IMR-90 (cell line): Measurements from ENCODE around the gene PCA3. TPM values are rescaled to one million over a fixed set of nuclear protein-coding genes. Genes with fewer than 3 reads are reported as not detected.

Experiments used
- ATAC-seq: fragments of 200-7000 bp; cut with Tn5 transposase; 2 replicates; pipeline ENCODE4 v1.9.1; 2020; ENCODE audit warnings: low read depth, mild to moderate bottlenecking, moderate library complexity
- Bru-seq: library from RNA; stranded (reverse); fragments of 400-500 nt; gene quantifications from one replicate; lab custom pipeline; 2021; lab: Mats Ljungman, UMichigan
- BruChase-seq, 2 experiments: library from RNA; stranded (reverse); fragments of 400-500 nt; gene quantifications; one replicate each; lab custom pipeline; 2021; lab: Mats Ljungman, UMichigan
- BruUV-seq: library from RNA; stranded (reverse); fragments of 400-500 nt; replicated peaks from 2 replicates; lab custom pipeline; 2021; lab: Mats Ljungman, UMichigan
- CTCF ChIA-PET: fragments of 300-600 bp; formaldehyde crosslinking; extraction: SDS; loops from one replicate; lab custom pipeline; 2021; ENCODE audit warnings: antibody characterized with exemption; lab: Yijun Ruan, JAX
- POLR2A ChIA-PET: fragments of 300-600 bp; sonication (Branson Sonifier 250); formaldehyde crosslinking; loops from one replicate; lab custom pipeline; 2022; ENCODE audit warnings: antibody characterized with exemption; ENCODE audit not compliant: unreplicated experiment; lab: Charles Lee
- DNase-seq: peaks from one replicate; pipeline ENCODE4 v3.0.0; 2013
- H2AFZ ChIP-seq: replicated peaks from 2 replicates; pipeline ENCODE3; 2013; ENCODE audit warnings: low read length, mild to moderate bottlenecking; ENCODE audit not compliant: poor library complexity
- H2AK5ac ChIP-seq: 2 replicates; pipeline ENCODE4 v1.6.1; 2013; ENCODE audit warnings: low read depth, low read length, inconsistent platforms
- H2AK9ac ChIP-seq: replicated peaks from 2 replicates; pipeline ENCODE3; 2013; ENCODE audit warnings: mild to moderate bottlenecking, low read depth, low read length, moderate library complexity; ENCODE audit not compliant: poor library complexity
- H2BK120ac ChIP-seq: 2 replicates; pipeline ENCODE4 v1.6.1; 2013; ENCODE audit warnings: low read depth, low read length, inconsistent platforms
- H2BK15ac ChIP-seq: 3 replicates; pipeline ENCODE4 v1.6.1; 2013; ENCODE audit warnings: low read depth, low read length, inconsistent platforms
- H2BK20ac ChIP-seq: 2 replicates; pipeline ENCODE4 v1.6.1; 2013; ENCODE audit warnings: low read depth, mild to moderate bottlenecking, inconsistent platforms, low read length, moderate library complexity
- H2BK5ac ChIP-seq: 2 replicates; pipeline ENCODE4 v1.6.1; 2013; ENCODE audit warnings: mild to moderate bottlenecking, low read depth, low read length, inconsistent platforms; ENCODE audit not compliant: poor library complexity, severe bottlenecking
- H3K14ac ChIP-seq: replicated peaks from 2 replicates; pipeline ENCODE4 v1.6.1; 2013; ENCODE audit warnings: low read depth, low read length, inconsistent platforms
- H3K18ac ChIP-seq: 2 replicates; pipeline ENCODE4 v1.6.1; 2013; ENCODE audit warnings: low read depth, low read length, control low read depth
- H3K23ac ChIP-seq: 2 replicates; pipeline ENCODE4 v1.6.1; 2013; ENCODE audit warnings: low read depth, low read length, inconsistent platforms
- H3K27ac ChIP-seq: 2 replicates; pipeline ENCODE4 v1.5.1; 2013; ENCODE audit warnings: mild to moderate bottlenecking, control low read depth, low read length; ENCODE audit not compliant: insufficient read depth
- H3K27me3 ChIP-seq: 2 replicates; pipeline ENCODE4 v1.6.1; 2013; ENCODE audit warnings: low read length; ENCODE audit not compliant: control insufficient read depth, insufficient read depth
- H3K36me3 ChIP-seq: 2 replicates; pipeline ENCODE4 v1.6.1; 2013; ENCODE audit warnings: low read length, mixed read lengths; ENCODE audit not compliant: control insufficient read depth, insufficient read depth
- H3K4ac ChIP-seq: 2 replicates; pipeline ENCODE4 v1.6.1; 2013; ENCODE audit warnings: low read depth, low read length, inconsistent platforms
- H3K4me1 ChIP-seq: 2 replicates; pipeline ENCODE4 v1.6.1; 2013; ENCODE audit warnings: low read length, mixed read lengths; ENCODE audit not compliant: control insufficient read depth, insufficient read depth
- H3K4me2 ChIP-seq: 2 replicates; pipeline ENCODE4 v1.6.1; 2013; ENCODE audit warnings: low read depth, mild to moderate bottlenecking, control low read depth, low read length, moderate library complexity
- H3K4me3 ChIP-seq: 2 replicates; pipeline ENCODE4 v1.5.1; 2013; ENCODE audit warnings: low read depth, mild to moderate bottlenecking, control low read depth, low read length, moderate library complexity; ENCODE audit not compliant: insufficient read depth
- H3K56ac ChIP-seq: 2 replicates; pipeline ENCODE4 v1.6.1; 2013; ENCODE audit warnings: low read length, inconsistent platforms; ENCODE audit not compliant: insufficient read depth; ENCODE audit errors: extremely low read depth
- H3K79me1 ChIP-seq, 2 experiments: 2 replicates each; pipeline ENCODE4 v1.6.1; 2013; ENCODE audit warnings: low read length in 2 of 2, inconsistent platforms in 1 of 2, low read depth in 1 of 2
- H3K9ac ChIP-seq: 2 replicates; pipeline ENCODE4 v1.6.1; 2013; ENCODE audit warnings: low read depth, low read length, control low read depth
- H3K9me1 ChIP-seq: 2 replicates; pipeline ENCODE4 v1.6.1; 2013; ENCODE audit warnings: low read length, inconsistent platforms; ENCODE audit not compliant: insufficient read depth
- H3K9me3 ChIP-seq: 2 replicates; pipeline ENCODE4 v1.6.1; 2013; ENCODE audit warnings: low read length; ENCODE audit not compliant: control insufficient read depth, insufficient read depth
- H4K20me1 ChIP-seq: 2 replicates; pipeline ENCODE4 v1.6.1; 2013; ENCODE audit warnings: low read length, inconsistent platforms; ENCODE audit not compliant: insufficient read depth
- H4K5ac ChIP-seq: 2 replicates; pipeline ENCODE4 v1.6.1; 2013; ENCODE audit warnings: mild to moderate bottlenecking, low read depth, low read length, control low read depth
- H4K8ac ChIP-seq, 2 experiments: 2 replicates each; pipeline ENCODE4 v1.6.1; 2013; ENCODE audit warnings: low read depth in 2 of 2, low read length in 2 of 2, control low read depth in 1 of 2, inconsistent platforms in 1 of 2
- H4K91ac ChIP-seq: 2 replicates; pipeline ENCODE4 v1.6.1; 2013; ENCODE audit warnings: low read depth, low read length, inconsistent platforms; ENCODE audit not compliant: insufficient read depth
- BHLHE40 ChIP-seq: fragments of 150-350 bp; IDR thresholded peaks from 2 replicates; pipeline ENCODE4 v1.6.1; 2016; ENCODE audit warnings: mild to moderate bottlenecking, low read depth, low read length
- CEBPB ChIP-seq: IDR thresholded peaks from 2 replicates; pipeline ENCODE4 v1.6.1; 2012; ENCODE audit warnings: low read depth, low read length, improper control_type of control experiment
- CHD1 ChIP-seq: IDR thresholded peaks from 2 replicates; pipeline ENCODE4 v1.6.1; 2012; ENCODE audit warnings: low read depth, low read length, improper control_type of control experiment
- ELK1 ChIP-seq: fragments of 150-350 bp; IDR thresholded peaks from 2 replicates; pipeline ENCODE4 v1.6.1; 2016; ENCODE audit warnings: low read depth, mild to moderate bottlenecking, low read length, moderate library complexity, borderline replicate concordance
- MAFK ChIP-seq: IDR thresholded peaks from 2 replicates; pipeline ENCODE4 v1.6.1; 2012; ENCODE audit warnings: low read depth, low read length, improper control_type of control experiment
- MAZ ChIP-seq: IDR thresholded peaks from 2 replicates; pipeline ENCODE4 v1.6.1; 2012; ENCODE audit warnings: low read depth, mild to moderate bottlenecking, low read length, improper control_type of control experiment, moderate library complexity, borderline replicate concordance
- MXI1 ChIP-seq: IDR thresholded peaks from 2 replicates; pipeline ENCODE4 v1.6.1; 2012; ENCODE audit warnings: low read depth, mild to moderate bottlenecking, low read length, moderate library complexity, borderline replicate concordance
- NFE2L2 ChIP-seq: fragments of 150-350 bp; IDR thresholded peaks from 2 replicates; pipeline ENCODE4 v1.6.1; 2016; ENCODE audit warnings: low read depth, mild to moderate bottlenecking, low read length
- POLR2A ChIP-seq: IDR thresholded peaks from 2 replicates; pipeline ENCODE4 v1.6.1; 2012; ENCODE audit warnings: mild to moderate bottlenecking, low read depth, low read length
- RAD21 ChIP-seq: IDR thresholded peaks from 2 replicates; pipeline ENCODE4 v1.6.1; 2012; ENCODE audit warnings: low read length, improper control_type of control experiment
- WGBS, 2 experiments: methylation state at CpG; one replicate each; pipeline versions ENCODE4 v1.1.5 to v1.1.7; 2013; ENCODE audit warnings: missing lambda C conversion rate in 2 of 2; ENCODE audit not compliant: insufficient read length in 1 of 2; ENCODE audit errors: extremely low coverage in 2 of 2; 5-methylcytosine and 5-hydroxymethylcytosine counted together
- dilution Hi-C: fragments of 300-500 bp; cut with HindIII; formaldehyde crosslinking; loops from one replicate; pipeline ENCODE4 v1.14.3; 2018; ENCODE audit warnings: low sequenced_read_pairs; ENCODE audit not compliant: unreplicated experiment
- in situ Hi-C: fragments of 300-500 bp; cut with MboI; formaldehyde crosslinking; loops from 3 replicates; pipeline ENCODE4 v1.14.3; 2019; ENCODE audit warnings: low sequenced_read_pairs, inconsistent platforms, mixed read lengths
- intact Hi-C: fragments of 100-400 bp; cut with micrococcal nuclease; formaldehyde crosslinking; loops from 2 replicates; pipeline ENCODE4 v1.10.0; 2022
- long read RNA-seq: library from polyadenylated mRNA; unstranded; transcript quantifications from one replicate; pipeline ENCODE4 v2.0.0, GENCODE V29; 2021; ENCODE audit not compliant: unreplicated experiment
- polyA plus RNA-seq, 3 experiments: library from polyadenylated mRNA; depleted of rRNA; stranded (reverse); fragments of >200 nt; gene quantifications; 2 replicates each; pipeline ENCODE4 v1.2.3, GENCODE V29; 2012; ENCODE audit warnings: low replicate concordance in 1 of 3
- total RNA-seq: library from RNA; depleted of rRNA; stranded (reverse); fragments of >200 nt; gene quantifications from 2 replicates; pipeline ENCODE4 v1.2.3, GENCODE V29; 2012; rRNA removed
- TF ChIP-seq, protein P1 (sequence below): conservative IDR thresholded peaks from 2 replicates; pipeline ENCODE4 v1.5.1; 2012; ENCODE audit warnings: mild to moderate bottlenecking, low read depth, low read length, improper control_type of control experiment

The PCA3 gene
- not detected in 2 replicates for total RNA-seq
- polyA plus RNA-seq (2012; rRNA removed), result not detected in 2 replicates
- not detected in 2 replicates for polyA plus RNA-seq (2012; cell fraction: cytosol; rRNA removed)
- not detected in 2 replicates for polyA plus RNA-seq (2012; cell fraction: nucleus; rRNA removed; ENCODE audit: low replicate concordance)
- Bru-seq, nascent RNA, result percentile 2 among the genes with signal in this experiment
- percentile 1 among the genes with signal in this experiment for BruChase-seq, experiment 1, labeled RNA remaining after a 6-hour chase
- BruChase-seq, experiment 2, labeled RNA remaining after a 2-hour chase, result percentile 1 among the genes with signal in this experiment
- long read RNA-seq, result 0 reads

DNA sequence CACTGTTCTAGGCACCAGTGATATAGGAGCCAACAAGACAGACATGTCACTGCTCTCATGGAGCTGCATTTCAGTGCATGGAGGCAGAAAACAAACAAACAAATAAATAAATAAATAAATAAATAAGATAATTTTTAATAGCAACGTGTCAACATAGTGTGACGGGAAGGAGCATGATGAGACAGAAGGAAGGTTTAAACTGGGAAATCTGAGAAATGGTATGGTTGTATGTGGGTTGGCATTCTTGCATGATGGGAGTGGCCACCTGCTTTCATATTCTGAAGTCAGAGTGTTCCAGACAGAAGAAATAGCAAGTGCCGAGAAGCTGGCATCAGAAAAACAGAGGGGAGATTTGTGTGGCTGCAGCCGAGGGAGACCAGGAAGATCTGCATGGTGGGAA lies at the start of gene PCA3:
PCA3 (plus strand) TSS at position 301 of the 400 bp plus-strand sequence.
- no TSS peak for BruUV-seq
- WGBS, 2 experiments, result 86% methylated on average over 2 of the region's 4 CpGs; no CpG with 5 or more reads in 1 of the 2 experiments
- DNase-seq (no peak), ATAC-seq (no peak)
- H3K14ac ChIP-seq, result no peak within 1 kb of the TSS
- H3K23ac ChIP-seq, result no peak within 1 kb of the TSS
- TF ChIP-seq MXI1, result no peak
- no peak for TF ChIP-seq MAFK
- TF ChIP-seq, protein P1, sequence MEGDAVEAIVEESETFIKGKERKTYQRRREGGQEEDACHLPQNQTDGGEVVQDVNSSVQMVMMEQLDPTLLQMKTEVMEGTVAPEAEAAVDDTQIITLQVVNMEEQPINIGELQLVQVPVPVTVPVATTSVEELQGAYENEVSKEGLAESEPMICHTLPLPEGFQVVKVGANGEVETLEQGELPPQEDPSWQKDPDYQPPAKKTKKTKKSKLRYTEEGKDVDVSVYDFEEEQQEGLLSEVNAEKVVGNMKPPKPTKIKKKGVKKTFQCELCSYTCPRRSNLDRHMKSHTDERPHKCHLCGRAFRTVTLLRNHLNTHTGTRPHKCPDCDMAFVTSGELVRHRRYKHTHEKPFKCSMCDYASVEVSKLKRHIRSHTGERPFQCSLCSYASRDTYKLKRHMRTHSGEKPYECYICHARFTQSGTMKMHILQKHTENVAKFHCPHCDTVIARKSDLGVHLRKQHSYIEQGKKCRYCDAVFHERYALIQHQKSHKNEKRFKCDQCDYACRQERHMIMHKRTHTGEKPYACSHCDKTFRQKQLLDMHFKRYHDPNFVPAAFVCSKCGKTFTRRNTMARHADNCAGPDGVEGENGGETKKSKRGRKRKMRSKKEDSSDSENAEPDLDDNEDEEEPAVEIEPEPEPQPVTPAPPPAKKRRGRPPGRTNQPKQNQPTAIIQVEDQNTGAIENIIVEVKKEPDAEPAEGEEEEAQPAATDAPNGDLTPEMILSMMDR, result no peak
- no peak for TF ChIP-seq BHLHE40
- no peak for TF ChIP-seq POLR2A
- TF ChIP-seq MAZ, result no peak
- TF ChIP-seq ELK1, result no peak
- no peak for TF ChIP-seq CEBPB
- TF ChIP-seq RAD21, result no peak
- no peak for TF ChIP-seq NFE2L2
- no peak for TF ChIP-seq CHD1
- H3K4me3 ChIP-seq, result no peak within 1 kb of the TSS
- no peak within 1 kb of the TSS for H3K56ac ChIP-seq
- H2BK5ac ChIP-seq, result no peak within 1 kb of the TSS
- peaks cover 5% of the 10 kb centered on the region for H3K27me3 ChIP-seq
- H4K20me1 ChIP-seq, result no peaks in the 10 kb centered on the region
- no peak within 1 kb of the TSS for H3K18ac ChIP-seq
- no peaks in the 10 kb centered on the region for H3K4me1 ChIP-seq
- no peak within 1 kb of the TSS for H3K4ac ChIP-seq
- H3K4me2 ChIP-seq, result no peak within 1 kb of the TSS
- no peak within 1 kb of the TSS for H2BK120ac ChIP-seq
- no peak within 1 kb of the TSS for H3K27ac ChIP-seq
- no peaks in the 10 kb centered on the region for H3K36me3 ChIP-seq
- no peaks in the 10 kb centered on the region for H3K9me1 ChIP-seq
- no peak within 1 kb of the TSS for H4K5ac ChIP-seq
- H2BK20ac ChIP-seq, result no peak within 1 kb of the TSS
- in situ Hi-C loops, result no loop called here
- CTCF ChIA-PET, result interaction anchor here (1.4 kb wide), 1 partner anchor 9 kb away, joined by 3 read pairs; no protein-coding TSS in a partner anchor
- H2AK9ac ChIP-seq, result no peak within 1 kb of the TSS
- no peak within 1 kb of the TSS for H4K8ac ChIP-seq
- intact Hi-C loops, result no loop called here
- dilution Hi-C loops, result no loop called here
- H4K91ac ChIP-seq, result no peak within 1 kb of the TSS
- H3K79me1 ChIP-seq, result no peaks in the 10 kb centered on the region
- no peaks in the 10 kb centered on the region for H3K9me3 ChIP-seq
- POLR2A ChIA-PET, result no interaction called here
- no peak within 1 kb of the TSS for H2BK15ac ChIP-seq
- no peak within 1 kb of the TSS for H2AK5ac ChIP-seq
- no peak within 1 kb of the TSS for H2AFZ ChIP-seq
- no peak within 1 kb of the TSS for H3K9ac ChIP-seq
